ENCODE results near the gene FXYD5. TPM values are rescaled to one million over a fixed set of nuclear protein-coding genes. Genes with fewer than 3 reads are reported as not detected.
"Not testable (repeated sequence)": the region's sequence is repeated elsewhere in the genome, so short reads cannot be mapped to it uniquely, and the experiment has no call there.

FXYD5 gene
- total RNA-seq, 1 experiment from 2014 or later = 12.7 TPM

DNA sequence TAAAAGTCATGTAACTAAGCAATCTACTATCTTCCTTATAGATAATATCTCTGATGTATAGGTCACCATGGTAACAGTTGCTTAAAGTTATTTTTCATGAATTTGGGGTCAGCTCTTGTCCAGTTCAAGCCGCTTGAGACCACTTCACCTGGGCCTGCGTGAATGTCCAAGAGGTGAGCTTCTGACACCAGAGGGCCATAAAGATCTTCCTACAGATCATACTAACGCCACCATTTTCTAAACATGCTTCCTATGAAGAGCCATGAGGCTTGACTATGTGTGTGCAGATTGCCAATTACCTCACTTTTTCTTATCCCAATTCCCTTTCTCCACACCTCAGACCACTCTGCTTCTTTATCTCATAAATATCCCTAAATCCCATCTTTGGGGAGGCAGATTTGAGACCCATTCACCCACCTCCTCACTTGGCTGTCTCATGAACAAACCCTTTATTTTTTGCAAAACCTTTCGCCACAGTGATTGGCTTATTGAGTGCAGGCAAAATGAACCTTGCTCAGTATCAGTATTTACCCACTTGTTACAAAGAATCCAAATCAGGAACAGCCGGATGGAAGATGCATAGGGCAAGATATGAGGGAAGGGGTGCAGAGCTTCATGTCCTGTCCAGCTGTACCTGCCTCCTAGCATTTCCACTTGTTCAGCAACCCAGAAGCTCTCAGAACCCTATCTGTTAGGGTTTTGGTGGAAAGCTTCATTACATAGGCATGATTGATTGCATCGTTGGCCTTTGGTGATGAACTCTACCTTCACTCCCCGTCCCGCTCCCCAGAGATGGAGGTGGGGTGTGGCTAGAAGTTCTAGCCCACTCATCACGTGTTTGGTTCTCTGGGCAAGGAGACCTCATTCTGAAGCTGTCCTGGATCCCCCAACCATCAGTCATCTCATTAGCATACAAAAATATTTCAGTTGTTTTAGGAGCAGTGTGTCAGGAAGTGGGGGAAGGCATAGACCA lies 39.8 kb downstream of the FXYD5 start:
- no TSS peak for BruUV-seq (replicated peaks)
- no peak overlapping the region for H3K4me3 ChIP-seq (ENCODE audit: low read depth, low read length, poor library complexity, severe bottlenecking)
- peaks cover 33% of the 10 kb centered on the region for H3K27me3 ChIP-seq (replicated peaks; ENCODE audit: insufficient read depth, low read depth, low read length, poor library complexity)
- ChIA-PET POLR2A (ENCODE audit: low non-redundant PET) (no interaction called here), CTCF (no interaction called here)
- no peak overlapping the region for H3K27ac ChIP-seq (ENCODE audit: low read depth, low read length, poor library complexity, severe bottlenecking)
- TF ChIP-seq, protein P1, sequence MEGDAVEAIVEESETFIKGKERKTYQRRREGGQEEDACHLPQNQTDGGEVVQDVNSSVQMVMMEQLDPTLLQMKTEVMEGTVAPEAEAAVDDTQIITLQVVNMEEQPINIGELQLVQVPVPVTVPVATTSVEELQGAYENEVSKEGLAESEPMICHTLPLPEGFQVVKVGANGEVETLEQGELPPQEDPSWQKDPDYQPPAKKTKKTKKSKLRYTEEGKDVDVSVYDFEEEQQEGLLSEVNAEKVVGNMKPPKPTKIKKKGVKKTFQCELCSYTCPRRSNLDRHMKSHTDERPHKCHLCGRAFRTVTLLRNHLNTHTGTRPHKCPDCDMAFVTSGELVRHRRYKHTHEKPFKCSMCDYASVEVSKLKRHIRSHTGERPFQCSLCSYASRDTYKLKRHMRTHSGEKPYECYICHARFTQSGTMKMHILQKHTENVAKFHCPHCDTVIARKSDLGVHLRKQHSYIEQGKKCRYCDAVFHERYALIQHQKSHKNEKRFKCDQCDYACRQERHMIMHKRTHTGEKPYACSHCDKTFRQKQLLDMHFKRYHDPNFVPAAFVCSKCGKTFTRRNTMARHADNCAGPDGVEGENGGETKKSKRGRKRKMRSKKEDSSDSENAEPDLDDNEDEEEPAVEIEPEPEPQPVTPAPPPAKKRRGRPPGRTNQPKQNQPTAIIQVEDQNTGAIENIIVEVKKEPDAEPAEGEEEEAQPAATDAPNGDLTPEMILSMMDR (conservative IDR thresholded peaks at IDR 0.05; ENCODE audit: low read depth, low read length) = no peak
- no peak for TF ChIP-seq EZH2 (IDR thresholded peaks at IDR 0.05; ENCODE audit: borderline replicate concordance, low read depth, low read length, poor library complexity, severe bottlenecking)
- no peaks in the 10 kb centered on the region for H3K36me3 ChIP-seq (ENCODE audit: insufficient read depth, low read length, poor library complexity, severe bottlenecking)
- intact Hi-C loops (cut with micrococcal nuclease; ENCODE audit: unreplicated experiment) = no loop called here
- H3K4me1 ChIP-seq (ENCODE audit: insufficient read depth, low read length, poor library complexity, severe bottlenecking) = no peaks in the 10 kb centered on the region
- H3K9me3 ChIP-seq (ENCODE audit: low read depth, low read length, poor library complexity, severe bottlenecking) = no peaks in the 10 kb centered on the region
- DNase-seq (ENCODE audit: low spot score) = no peak

DNA sequence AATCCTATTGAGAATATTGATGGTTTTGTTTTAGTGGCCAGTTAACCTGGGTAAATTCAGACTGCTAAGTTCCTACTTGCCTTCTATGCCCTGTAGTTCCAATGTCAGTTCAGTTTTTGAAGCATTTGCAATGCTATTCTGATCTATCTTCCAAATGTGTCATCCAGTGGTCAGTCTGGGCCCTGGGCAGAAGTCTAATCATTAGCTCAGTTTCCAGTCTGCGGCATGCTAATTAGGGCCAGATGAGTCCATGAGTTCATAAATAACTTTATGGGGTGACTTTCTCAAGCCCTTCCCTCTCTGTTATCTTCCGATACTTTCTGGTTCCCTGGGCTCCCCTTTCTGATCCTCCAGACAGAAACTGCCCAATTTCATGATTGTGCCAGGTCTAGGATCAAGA lies 41.3 kb downstream of the FXYD5 start:
- no peak for TF ChIP-seq EZH2 (IDR thresholded peaks at IDR 0.05; ENCODE audit: borderline replicate concordance, low read depth, low read length, poor library complexity, severe bottlenecking)
- TF ChIP-seq, protein P1 (conservative IDR thresholded peaks at IDR 0.05; ENCODE audit: low read depth, low read length) = no peak
- intact Hi-C loops (cut with micrococcal nuclease; ENCODE audit: unreplicated experiment) = no loop called here

DNA sequence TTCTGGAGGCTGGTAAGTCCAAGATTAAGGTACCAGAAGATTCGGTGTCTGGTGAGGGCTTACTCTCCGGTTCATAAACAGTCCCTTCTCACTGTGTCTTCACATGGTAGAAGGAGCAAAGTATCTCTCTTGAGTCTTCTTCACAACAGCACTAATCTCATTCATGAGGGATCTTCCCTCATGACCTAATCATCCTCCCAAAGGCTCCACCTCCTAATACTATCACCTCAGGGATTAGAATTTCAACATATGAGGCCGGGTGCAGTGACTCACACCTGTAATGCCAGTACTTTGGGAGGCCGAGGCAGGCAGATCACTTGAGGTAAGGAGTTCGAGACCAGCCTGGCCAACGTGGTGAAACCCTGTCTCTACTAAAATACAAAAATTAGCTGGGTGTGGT lies 42.3 kb downstream of the FXYD5 start:
- H3K4me3 ChIP-seq (ENCODE audit: low read depth, low read length, poor library complexity, severe bottlenecking); H3K36me3 ChIP-seq (ENCODE audit: insufficient read depth, low read length, poor library complexity, severe bottlenecking); BruUV-seq (replicated peaks); CTCF ChIA-PET; POLR2A ChIA-PET (ENCODE audit: low non-redundant PET); H3K27ac ChIP-seq (ENCODE audit: low read depth, low read length, poor library complexity, severe bottlenecking); H3K9me3 ChIP-seq (ENCODE audit: low read depth, low read length, poor library complexity, severe bottlenecking); DNase-seq (ENCODE audit: low spot score); H3K4me1 ChIP-seq (ENCODE audit: insufficient read depth, low read length, poor library complexity, severe bottlenecking); intact Hi-C loops (cut with micrococcal nuclease; ENCODE audit: unreplicated experiment): not testable (repeated sequence)
- H3K27me3 ChIP-seq (replicated peaks; ENCODE audit: insufficient read depth, low read depth, low read length, poor library complexity) = peaks cover 41% of the 10 kb centered on the region

More for the DNA sequence above, 41.3 kb downstream of the FXYD5 start:
- peaks cover 39% of the 10 kb centered on the region for H3K27me3 ChIP-seq (replicated peaks; ENCODE audit: insufficient read depth, low read depth, low read length, poor library complexity)
- no peak overlapping the region for H3K27ac ChIP-seq (ENCODE audit: low read depth, low read length, poor library complexity, severe bottlenecking)
- ChIA-PET POLR2A (ENCODE audit: low non-redundant PET) (no interaction called here), CTCF (no interaction called here)
- H3K4me1 ChIP-seq (ENCODE audit: insufficient read depth, low read length, poor library complexity, severe bottlenecking) = no peaks in the 10 kb centered on the region
- no peak overlapping the region for H3K4me3 ChIP-seq (ENCODE audit: low read depth, low read length, poor library complexity, severe bottlenecking)
- no peaks in the 10 kb centered on the region for H3K36me3 ChIP-seq (ENCODE audit: insufficient read depth, low read length, poor library complexity, severe bottlenecking)
- no peak for DNase-seq (ENCODE audit: low spot score)
- H3K9me3 ChIP-seq (ENCODE audit: low read depth, low read length, poor library complexity, severe bottlenecking) = no peaks in the 10 kb centered on the region
- BruUV-seq (replicated peaks) = no TSS peak

Data from A673 (cell line).